ENCODE measurements around the gene GABARAPL1.

- TF ChIP-seq ZNF302 (tag by site-specific recombination; IDR thresholded peaks at IDR 0.05; ENCODE audit: low read depth) (no peak), BCL11A (tag by site-specific recombination; IDR thresholded peaks at IDR 0.05; ENCODE audit: low read depth) (no peak), ZNF138 (tag by site-specific recombination; IDR thresholded peaks at IDR 0.05; ENCODE audit: borderline replicate concordance) (no peak), ZSCAN18 (tag by site-specific recombination; IDR thresholded peaks at IDR 0.05) (no peak), KLF10 (tag by site-specific recombination; IDR thresholded peaks at IDR 0.05) (no peak), REST (tag by site-specific recombination; IDR thresholded peaks at IDR 0.05) (no peak), CTCF (tag by site-specific recombination; IDR thresholded peaks at IDR 0.05) (no peak), ZNF639 (tag by site-specific recombination; IDR thresholded peaks at IDR 0.05) (no peak), PRDM10 (tag by site-specific recombination; IDR thresholded peaks at IDR 0.05) (no peak), ZNF280D (tag by site-specific recombination; IDR thresholded peaks at IDR 0.05) (no peak), ZBTB20 (tag by site-specific recombination; IDR thresholded peaks at IDR 0.05) (no peak), ZNF274 (IDR thresholded peaks at IDR 0.05; ENCODE audit: low read length) (no peak), ZNF274 (tag by site-specific recombination; IDR thresholded peaks at IDR 0.05; ENCODE audit: borderline replicate concordance) (no peak), ZNF112 (tag by site-specific recombination; IDR thresholded peaks at IDR 0.05) (no peak)
These were observed 7.9 kb downstream of the GABARAPL1 start for GRCh38 chr12:10220398-10221077.

Data from HEK293 (cell line).